GM12878 (cell line): ENCODE data around the gene RNF115. TPM values are rescaled to one million over a fixed set of nuclear protein-coding genes. Genes with fewer than 3 reads are reported as not detected.

Experiments
- ATAC-seq: fragments of 200-7000 bp; cut with Tn5 transposase; 3 replicates; pipeline ENCODE4 v1.9.1; 2020; ENCODE audit warnings: mild to moderate bottlenecking, moderate library complexity
- BruUV-seq: library from RNA; stranded (reverse); fragments of 400-500 nt; replicated peaks from 2 replicates; lab custom pipeline; 2021; lab: Mats Ljungman, UMichigan
- CTCF ChIA-PET: fragments of 300-600 bp; sonication (Branson Sonifier 250); formaldehyde crosslinking; extraction: SDS; loops from one replicate; lab custom pipeline; 2021; ENCODE audit warnings: inconsistent platforms; lab: Yijun Ruan, JAX
- POLR2A ChIA-PET: fragments of 350-600 bp; formaldehyde crosslinking; extraction: SDS; loops from one replicate; lab custom pipeline; 2021; ENCODE audit warnings: inconsistent platforms; lab: Charles Lee
- RAD21 ChIA-PET: fragments of 300-600 bp; sonication (Branson Sonifier 250); formaldehyde crosslinking; loops from one replicate; lab custom pipeline; 2023; ENCODE audit warnings: antibody characterized with exemption; ENCODE audit not compliant: unreplicated experiment; lab: Charles Lee
- SMC1A ChIA-PET: fragments of 300-600 bp; sonication (Branson Sonifier 250); formaldehyde crosslinking; loops from one replicate; lab custom pipeline; 2023; ENCODE audit not compliant: unreplicated experiment, uncharacterized antibody; lab: Charles Lee
- DNase-seq: peaks from one replicate; pipeline ENCODE4 v3.0.0-alpha.2; 2011; ENCODE audit warnings: low read depth, low spot score
- FAIRE-seq: peaks from 3 replicates; lab custom pipeline; 2011; peaks lifted over from hg19 to GRCh38; lab: Jason Lieb, UNC
- H2AFZ ChIP-seq: 2 replicates; pipeline ENCODE4 v1.6.0; 2011; ENCODE audit warnings: low read depth, low read length, control low read depth; ENCODE audit not compliant: control insufficient read depth
- H3K27ac ChIP-seq: 2 replicates; pipeline ENCODE4 v1.5.1; 2011; ENCODE audit warnings: control low read depth; ENCODE audit not compliant: control insufficient read depth, insufficient read depth
- H3K27me3 ChIP-seq, 2 experiments: replicated peaks in 1 of 2; 2 replicates each; pipeline versions ENCODE4 v1.6.0 to v1.6.1; 2011; ENCODE audit warnings: low read length in 1 of 2; ENCODE audit not compliant: control insufficient read depth in 2 of 2, insufficient read depth in 2 of 2
- H3K36me3 ChIP-seq, 2 experiments: 2 replicates each; pipeline ENCODE4 v1.5.1; 2011; ENCODE audit warnings: low read length in 1 of 2; ENCODE audit not compliant: control insufficient read depth in 2 of 2, insufficient read depth in 2 of 2
- H3K4me1 ChIP-seq: 2 replicates; pipeline ENCODE4 v1.6.1; 2011; ENCODE audit warnings: mild to moderate bottlenecking, low read length, moderate library complexity, mixed read lengths; ENCODE audit not compliant: control insufficient read depth, insufficient read depth
- H3K4me2 ChIP-seq: 2 replicates; pipeline ENCODE4 v1.6.0; 2011; ENCODE audit warnings: control low read depth; ENCODE audit not compliant: control insufficient read depth, insufficient read depth
- H3K4me3 ChIP-seq: fragments of 200-600 bp; sonication (generic); 2 replicates; pipeline ENCODE4 v1.5.1; 2016
- H3K79me2 ChIP-seq: 2 replicates; pipeline ENCODE4 v1.6.0; 2011; ENCODE audit warnings: low read length; ENCODE audit not compliant: control insufficient read depth, insufficient read depth
- H3K9ac ChIP-seq: 2 replicates; pipeline ENCODE4 v1.8.0; 2011; ENCODE audit warnings: low read length, control low read depth, mixed read lengths; ENCODE audit not compliant: control insufficient read depth, insufficient read depth
- H3K9me3 ChIP-seq: replicated peaks from 3 replicates; pipeline ENCODE4 v1.5.1; 2011; ENCODE audit warnings: mild to moderate bottlenecking, low read length; ENCODE audit not compliant: control insufficient read depth, insufficient read depth
- H4K20me1 ChIP-seq: 2 replicates; pipeline ENCODE4 v1.6.0; 2011; ENCODE audit not compliant: control insufficient read depth, insufficient read depth
- ATF7 ChIP-seq: fragments of 450-650 bp; IDR thresholded peaks from 2 replicates; pipeline ENCODE4 v1.6.1; 2016; ENCODE audit warnings: low read depth, mild to moderate bottlenecking
- BCLAF1 ChIP-seq: fragments of 450-650 bp; IDR thresholded peaks from 2 replicates; pipeline ENCODE4 v1.6.1; 2017; ENCODE audit warnings: antibody characterized with exemption, mild to moderate bottlenecking, moderate library complexity
- CHD1 ChIP-seq: IDR thresholded peaks from 2 replicates; pipeline ENCODE4 v1.6.1; 2012; ENCODE audit warnings: low read depth, low read length, improper control_type of control experiment
- EP300 ChIP-seq, 2 experiments: fragments of 150-350 bp in 1 of 2; IDR thresholded peaks; 2 replicates each; pipeline ENCODE4 v1.6.1; 2011 to 2012; ENCODE audit warnings: low read depth in 2 of 2, low read length in 2 of 2, borderline replicate concordance in 1 of 2, improper control_type of control experiment in 1 of 2, inconsistent platforms in 1 of 2; ENCODE audit not compliant: control insufficient read depth in 1 of 2
- GATAD2B ChIP-seq: fragments of 450-650 bp; conservative IDR thresholded peaks from 2 replicates; pipeline ENCODE4 v1.6.1; 2017; ENCODE audit warnings: low read depth, mild to moderate bottlenecking, moderate library complexity
- HDAC2 ChIP-seq: fragments of 200-600 bp; sonication (generic); IDR thresholded peaks from 2 replicates; pipeline ENCODE4 v1.6.1; 2017
- HDAC6 ChIP-seq: fragments of 200-600 bp; sonication (generic); IDR thresholded peaks from one replicate; pipeline ENCODE4 v1.8.0; 2017; ENCODE audit warnings: antibody characterized with exemption; ENCODE audit not compliant: unreplicated experiment
- NFYA ChIP-seq: IDR thresholded peaks from 2 replicates; pipeline ENCODE4 v1.6.1; 2011; ENCODE audit warnings: low read depth, mild to moderate bottlenecking, low read length, improper control_type of control experiment, borderline replicate concordance
- RAD51 ChIP-seq: fragments of 450-650 bp; IDR thresholded peaks from 2 replicates; pipeline ENCODE4 v1.6.1; 2016; ENCODE audit warnings: moderate library complexity, mild to moderate bottlenecking, inconsistent platforms
- RBBP5 ChIP-seq: fragments of 200-600 bp; sonication (generic); conservative IDR thresholded peaks from 2 replicates; pipeline ENCODE4 v1.6.1; 2016
- RFX5 ChIP-seq: IDR thresholded peaks from 2 replicates; pipeline ENCODE4 v1.6.1; 2011; ENCODE audit warnings: low read depth, low read length, improper control_type of control experiment
- SMAD1 ChIP-seq: fragments of 450-650 bp; IDR thresholded peaks from 2 replicates; pipeline ENCODE4 v1.6.1; 2018; ENCODE audit warnings: mild to moderate bottlenecking, low read depth; ENCODE audit not compliant: partially characterized antibody
- ZBED1 ChIP-seq: IDR thresholded peaks from 2 replicates; pipeline ENCODE4 v1.6.1; 2016; ENCODE audit warnings: borderline replicate concordance
- ZSCAN29 ChIP-seq: fragments of 450-650 bp; IDR thresholded peaks from 2 replicates; pipeline ENCODE4 v1.6.1; 2017; ENCODE audit warnings: mild to moderate bottlenecking, moderate library complexity
- ZZZ3 ChIP-seq: IDR thresholded peaks from 2 replicates; pipeline ENCODE4 v1.6.1; 2011; ENCODE audit warnings: low read depth; ENCODE audit not compliant: control insufficient read depth, insufficient read length
- WGBS: methylation state at CpG from one replicate; pipeline ENCODE4 v1.1.6; 2016; ENCODE audit warnings: low lambda C conversion rate; ENCODE audit not compliant: insufficient replicate concordance, insufficient coverage; ENCODE audit errors: missing lambda C conversion rate; 5-methylcytosine and 5-hydroxymethylcytosine counted together
- in situ Hi-C: fragments of 300-500 bp; cut with MboI; formaldehyde crosslinking; loops from 9 replicates; pipeline ENCODE4 v1.14.3; 2018; ENCODE audit warnings: mixed read lengths
- intact Hi-C: fragments of 100-400 bp; cut with micrococcal nuclease; formaldehyde crosslinking; loops from one replicate; pipeline ENCODE4 v1.14.2; 2022; ENCODE audit not compliant: unreplicated experiment
- polyA plus RNA-seq, 11 experiments: library from polyadenylated mRNA; depleted of rRNA in 4 of 11; unstranded in 6 of 11; stranded (reverse) in 5 of 11; fragments of >200 nt; fragmentation: Nextera tagmentation in 4 of 11; fragmentation: Illumina TruSeq in 1 of 11; extraction: Ambion mirVana in 4 of 11; extraction: Trizol in 1 of 11; gene quantifications; 1 replicate in 1 of 11; 2 replicates in 10 of 11; pipeline versions ENCODE4 v1.2.1 to v1.2.3, GENCODE V29; 2011 to 2016; ENCODE audit warnings: inconsistent platforms in 2 of 11, missing spikeins in 2 of 11, low read depth in 1 of 11
- total RNA-seq, 4 experiments: library from RNA; depleted of rRNA in 3 of 4; stranded (reverse); fragments of >200 nt in 3 of 4; fragmentation: Illumina TruSeq in 1 of 4; extraction: Trizol in 1 of 4; gene quantifications; 2 replicates each; pipeline versions ENCODE4 v1.2.1 to v1.2.3, GENCODE V29; 2013 to 2021
- TF ChIP-seq, protein P1 (sequence below): fragments of 450-650 bp; IDR thresholded peaks from 2 replicates; pipeline ENCODE4 v1.6.1; 2017; ENCODE audit warnings: borderline replicate concordance

Gene RNF115
- total and polyA plus RNA-seq, 10 of the 15 experiments (the other 5 are each of a cell fraction or from before 2014, with no cell fraction given), result 3.4 to 22.0 (median 12.9) TPM

GRCh38 chr1:145707183-145707867, 116.6 kb downstream of the RNF115 start, which contains the start of gene PDZK1:
TSS of gene PDZK1 (minus strand) at chr1:145707368. CDS start at chr1:145688021, 19,347 bp downstream.
- TF ChIP-seq ZBED1 (no peak), ZSCAN29 (no peak), RBBP5 (no peak), EP300 (IDR thresholded peaks at IDR 0.05; ENCODE audit: borderline replicate concordance in 1 of 2, control insufficient read depth in 1 of 2, low read depth in 2 of 2, low read length in 2 of 2) (no peak), NFYA (no peak), HDAC2 (no peak), RAD51 (no peak), SMAD1 (no peak), HDAC6 (no peak), CHD1 (no peak), GATAD2B (no peak), ATF7 (no peak), RFX5 (no peak), ZZZ3 (no peak), BCLAF1 (no peak)
- TF ChIP-seq, protein P1, sequence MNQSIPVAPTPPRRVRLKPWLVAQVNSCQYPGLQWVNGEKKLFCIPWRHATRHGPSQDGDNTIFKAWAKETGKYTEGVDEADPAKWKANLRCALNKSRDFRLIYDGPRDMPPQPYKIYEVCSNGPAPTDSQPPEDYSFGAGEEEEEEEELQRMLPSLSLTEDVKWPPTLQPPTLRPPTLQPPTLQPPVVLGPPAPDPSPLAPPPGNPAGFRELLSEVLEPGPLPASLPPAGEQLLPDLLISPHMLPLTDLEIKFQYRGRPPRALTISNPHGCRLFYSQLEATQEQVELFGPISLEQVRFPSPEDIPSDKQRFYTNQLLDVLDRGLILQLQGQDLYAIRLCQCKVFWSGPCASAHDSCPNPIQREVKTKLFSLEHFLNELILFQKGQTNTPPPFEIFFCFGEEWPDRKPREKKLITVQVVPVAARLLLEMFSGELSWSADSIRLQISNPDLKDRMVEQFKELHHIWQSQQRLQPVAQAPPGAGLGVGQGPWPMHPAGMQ, result no peak
- in situ Hi-C loops, result no loop called here
- BruUV-seq, result no TSS peak
- Histone ChIP-seq H3K4me1 (peaks cover 6% of the 10 kb centered on the region), H3K27me3 (no peaks in the 10 kb centered on the region), H3K27ac (no peak within 1 kb of the TSS), H3K9ac (no peak within 1 kb of the TSS), H3K4me3 (no peak within 1 kb of the TSS), H3K4me2 (0 out of 2 replicates have a peak within 1 kb of the TSS, but pooled peaks have one; percentile 27), H4K20me1 (no peaks in the 10 kb centered on the region), H3K79me2 (no peaks in the 10 kb centered on the region), H2AFZ (no peak within 1 kb of the TSS), H3K36me3 (no peaks in the 10 kb centered on the region), H3K9me3 (no peaks in the 10 kb centered on the region)
- WGBS, result 72% methylated on average over 9 of the region's 9 CpGs
- CTCF ChIA-PET, result interaction anchor here (1.3 kb wide), 1 partner anchor 8 kb away, joined by 5 read pairs; no protein-coding TSS in a partner anchor
- ATAC-seq (no peak; the same call in 2 of the 3 replicates), FAIRE-seq (no peak), DNase-seq (no peak)
- SMC1A ChIA-PET, result no interaction called here
- intact Hi-C loops, result no loop called here
- POLR2A ChIA-PET, result interaction anchor here (0.5 kb wide), 1 partner anchor 180 kb away, joined by 3 read pairs; no protein-coding TSS in a partner anchor
- RAD21 ChIA-PET, result no interaction called here
